ENCODE data around the gene GRIK5.

GRCh38 chr19:42048992-42049391 is 21.0 kb downstream of the GRIK5 start:
- TF ChIP-seq CTCF (conservative IDR thresholded peaks at IDR 0.05; ENCODE audit: low read length): no peak
- TF ChIP-seq EZH2phosphoT487 (IDR thresholded peaks at IDR 0.05; ENCODE audit: borderline replicate concordance): no peak
